GM21447 (cell line): ENCODE results near the gene LIF.
A peak's percentile ranks its signal among the peaks of the same experiment; 100 is the strongest.

Experiments
- ATAC-seq: cut with Tn5 transposase; IDR thresholded peaks from one replicate; pipeline ENCODE4 v1.9.1; 2021; ENCODE audit not compliant: unreplicated experiment

LIF gene

DNA sequence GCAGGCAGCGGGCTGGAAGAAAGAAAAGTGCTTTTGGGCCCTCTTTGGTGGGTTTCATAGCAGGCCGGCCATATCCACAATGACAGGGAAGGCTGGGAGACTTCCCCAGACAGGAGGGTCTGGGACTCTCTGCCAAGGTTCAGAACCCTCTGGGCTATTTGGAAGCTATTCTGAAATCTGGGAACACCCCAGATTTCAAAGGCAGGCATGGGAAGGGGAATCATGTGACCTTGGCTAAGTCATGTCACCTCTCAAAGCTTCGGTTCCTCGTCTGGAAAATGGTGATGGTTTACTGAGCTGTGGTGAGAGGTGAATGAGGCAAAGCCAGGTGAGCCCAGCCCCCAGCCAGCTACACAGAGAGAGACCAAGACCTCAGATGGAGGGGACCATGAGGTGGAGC lies 38.1 kb upstream of the LIF start:
- no peak for ATAC-seq

DNA sequence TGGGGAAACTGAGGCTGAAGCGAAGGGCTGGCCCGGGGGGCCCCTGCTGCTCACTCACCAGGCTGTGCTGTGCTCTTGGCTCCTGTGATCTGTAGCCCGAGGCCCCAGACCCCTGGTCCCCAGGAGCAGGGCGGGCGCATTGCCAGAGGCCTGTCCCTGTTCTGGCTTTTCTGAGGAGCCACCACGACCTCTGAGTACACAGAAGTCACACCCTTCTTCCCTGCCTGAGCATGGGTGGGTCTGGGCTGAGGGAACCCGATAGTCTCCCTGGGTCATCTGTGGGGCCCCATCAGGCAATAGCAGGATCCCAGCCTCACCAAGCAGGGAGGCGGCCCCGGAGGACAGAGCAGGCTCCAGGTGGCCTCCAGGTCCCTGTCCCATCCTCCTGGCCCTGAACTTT lies 37.6 kb upstream of the LIF start:
- no peak for ATAC-seq

DNA sequence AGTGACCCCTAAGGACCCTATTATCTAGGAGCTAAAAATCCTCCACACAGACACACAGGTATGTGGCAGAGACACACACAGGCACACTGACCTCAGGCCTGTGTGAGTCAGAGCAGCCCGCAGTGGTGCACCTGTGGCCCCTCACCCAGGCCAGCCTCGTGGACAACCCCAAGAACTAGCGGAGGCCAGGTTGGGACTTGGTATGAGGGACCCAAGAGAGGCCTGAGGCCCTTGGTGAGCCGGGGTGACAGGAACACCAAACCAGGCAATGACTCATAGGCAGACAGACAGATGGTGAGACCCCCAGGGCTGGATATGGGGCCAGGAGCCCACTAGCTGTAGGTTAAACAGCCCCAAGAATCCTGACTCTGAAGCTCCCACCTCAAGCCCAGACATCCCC lies 36.8 kb upstream of the LIF start:
- ATAC-seq = no peak

DNA sequence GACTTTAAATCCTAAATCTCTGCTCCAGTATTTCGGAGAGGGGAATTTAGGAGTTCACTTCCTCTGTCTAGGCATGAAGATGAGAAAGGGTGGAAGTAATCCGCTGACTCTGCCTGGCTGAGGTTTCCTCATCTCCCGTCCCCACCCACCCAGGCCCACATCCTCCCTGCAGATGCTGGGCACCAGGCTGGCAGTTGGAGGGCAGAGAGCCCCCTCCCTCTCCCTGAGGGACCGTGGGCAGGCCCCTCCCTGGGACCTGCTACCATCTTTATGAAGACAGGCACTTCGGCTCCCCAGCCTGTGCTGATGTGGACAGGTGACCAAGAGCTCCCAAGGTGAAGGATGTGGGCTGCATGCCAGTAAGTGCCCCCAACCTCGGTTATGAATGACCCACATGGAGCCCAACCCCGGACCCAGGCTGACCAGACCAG lies 36.1 kb upstream of the LIF start:
- no peak for ATAC-seq

DNA sequence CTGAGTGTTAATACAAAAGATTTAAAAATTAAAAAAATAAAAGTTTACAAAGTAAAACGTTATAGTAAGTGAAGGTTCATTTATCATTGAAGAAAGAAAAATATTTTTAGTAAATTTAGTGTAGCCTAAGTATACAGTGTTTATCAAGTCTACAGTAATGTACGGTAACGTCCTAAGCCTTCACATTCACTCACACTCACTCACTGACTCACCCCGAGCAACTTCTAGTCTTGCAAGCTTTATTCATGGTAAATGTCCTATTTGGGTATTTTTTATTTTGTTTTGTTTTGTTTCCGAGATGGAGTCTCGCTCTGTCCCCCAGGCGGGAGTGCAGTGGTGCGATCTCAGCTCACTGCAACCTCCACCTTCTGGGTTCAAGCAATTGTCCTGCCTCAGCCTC lies 33.9 kb upstream of the LIF start:
- no peak for ATAC-seq

DNA sequence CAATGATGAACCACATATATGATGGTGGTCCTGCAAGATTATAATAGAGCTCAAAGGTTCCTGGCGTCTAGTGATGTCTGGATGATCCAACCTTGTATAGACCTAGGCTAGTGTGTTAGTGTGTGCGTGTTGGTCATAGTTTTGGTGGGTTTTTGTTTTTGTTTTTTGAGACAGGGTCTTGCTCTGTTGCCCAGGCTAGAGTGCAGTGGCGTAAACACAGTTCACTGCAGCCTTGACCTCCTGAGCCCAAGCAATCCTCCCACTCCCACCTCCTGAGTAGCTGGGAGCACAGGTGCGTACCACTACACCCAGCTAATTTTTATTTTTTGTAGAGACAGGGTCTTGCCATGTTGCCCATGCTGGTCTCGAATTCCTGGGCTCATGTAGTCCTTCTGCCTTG lies 33.4 kb upstream of the LIF start:
- ATAC-seq = no peak

DNA sequence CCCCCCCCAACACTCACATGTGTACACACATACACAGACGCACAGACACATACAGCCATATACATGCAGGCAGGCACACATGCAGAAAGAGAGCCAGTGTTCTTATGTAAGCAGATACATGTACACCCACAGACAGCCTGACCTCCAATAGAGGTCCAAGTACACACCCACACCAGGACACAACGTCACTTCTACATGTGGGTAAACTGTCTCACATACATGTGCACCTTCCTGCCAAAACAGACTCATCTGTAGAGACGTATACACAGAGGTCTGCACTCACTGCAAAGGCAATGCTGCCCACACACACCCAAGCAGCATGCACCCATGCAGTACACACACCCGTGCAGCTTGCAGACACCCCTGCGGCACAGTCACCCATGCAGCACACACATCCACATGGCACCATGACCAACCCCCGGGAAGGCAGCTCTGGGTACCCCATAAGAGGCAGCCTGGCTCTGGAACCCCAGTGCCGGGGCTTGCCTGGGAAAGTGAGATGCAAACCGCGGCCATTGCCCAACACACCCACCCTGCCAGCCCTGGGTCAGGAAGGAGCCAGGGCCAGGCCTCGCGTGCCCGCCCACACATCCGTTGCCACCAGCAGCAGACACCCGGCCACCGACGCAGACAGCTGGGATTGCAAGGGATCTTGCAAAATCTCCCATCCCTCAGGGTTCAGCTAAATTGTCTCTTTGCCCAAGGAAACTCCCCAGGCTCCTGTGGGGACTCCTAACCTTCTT lies 32.7 kb upstream of the LIF start:
- no peak for ATAC-seq

DNA sequence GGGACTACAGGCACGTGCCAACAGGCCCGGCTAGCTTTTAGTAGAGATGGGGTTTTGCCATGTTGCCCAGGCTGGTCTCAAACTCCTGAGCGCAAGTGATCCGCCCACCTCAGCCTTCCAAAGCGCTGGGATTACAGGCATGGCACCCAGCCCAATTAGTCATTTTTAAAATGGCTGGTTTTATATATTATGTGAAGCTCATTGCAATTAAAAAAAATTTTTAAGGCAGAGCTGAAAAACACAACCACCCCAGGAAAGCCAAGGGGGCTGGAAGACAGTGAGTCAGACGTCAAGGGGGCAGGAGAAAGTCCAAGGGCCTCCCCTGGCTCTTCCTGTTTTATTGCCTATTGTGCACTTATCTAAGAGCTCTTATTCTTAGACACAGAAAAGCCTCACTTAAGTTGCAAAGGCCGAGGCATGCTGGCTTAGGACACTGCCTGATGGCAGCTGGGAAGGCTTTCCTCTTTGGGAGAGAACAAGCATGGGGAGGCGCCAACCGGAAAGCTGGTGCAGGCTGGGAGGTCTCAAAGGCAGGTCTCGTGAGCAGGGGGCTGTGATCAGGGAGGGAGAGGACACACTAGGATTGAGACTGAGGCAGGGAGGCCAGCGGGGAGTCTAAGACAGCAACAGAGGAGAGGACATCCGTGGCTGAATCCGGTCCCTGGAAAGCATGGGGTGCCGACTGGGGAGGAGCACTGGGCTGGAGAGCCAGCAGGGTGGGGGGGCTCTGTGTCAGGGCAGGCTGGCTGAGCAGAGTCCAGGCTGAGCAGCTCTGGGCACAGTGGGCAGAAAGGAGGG lies 31.2 kb upstream of the LIF start:
- ATAC-seq = no peak

DNA sequence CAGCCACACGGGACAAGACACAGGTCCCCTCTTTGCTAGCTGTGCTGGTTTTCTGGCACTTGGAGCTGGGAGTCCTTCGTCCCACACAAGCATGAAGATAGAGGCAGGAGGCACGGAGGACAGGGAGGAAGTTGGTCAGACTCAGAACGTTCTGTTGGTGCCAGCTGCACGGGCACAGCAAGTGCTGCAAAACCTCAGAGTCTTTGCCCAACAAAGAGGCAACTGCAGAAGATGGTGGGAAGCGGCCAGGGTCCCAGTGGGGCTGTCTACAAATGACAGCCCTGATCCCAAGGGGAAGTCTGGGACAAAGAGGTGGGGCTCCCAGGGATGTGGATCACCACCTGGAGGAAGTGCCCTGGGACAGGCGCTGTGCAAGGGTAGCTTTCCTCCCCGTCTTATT lies 29.5 kb upstream of the LIF start:
- ATAC-seq = no peak

DNA sequence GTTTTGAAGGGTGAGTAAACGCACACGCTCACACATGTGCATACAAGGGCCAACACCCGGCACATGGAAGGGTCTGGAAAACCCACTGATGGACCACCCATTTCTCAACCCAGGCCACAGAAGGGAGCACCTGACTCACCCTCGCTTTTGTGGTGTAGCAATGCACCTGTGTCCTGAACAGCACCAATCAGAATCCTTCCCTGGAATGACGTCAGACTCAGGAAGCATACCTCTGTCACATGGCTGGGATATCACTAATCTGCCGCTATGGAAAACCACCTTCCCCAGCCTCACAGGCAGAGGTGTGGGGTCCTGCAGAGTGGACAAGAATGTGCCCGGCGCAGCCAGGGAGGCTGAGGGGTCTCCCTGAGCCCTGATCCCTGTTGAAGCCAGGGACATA lies 29.1 kb upstream of the LIF start:
- no peak for ATAC-seq

DNA sequence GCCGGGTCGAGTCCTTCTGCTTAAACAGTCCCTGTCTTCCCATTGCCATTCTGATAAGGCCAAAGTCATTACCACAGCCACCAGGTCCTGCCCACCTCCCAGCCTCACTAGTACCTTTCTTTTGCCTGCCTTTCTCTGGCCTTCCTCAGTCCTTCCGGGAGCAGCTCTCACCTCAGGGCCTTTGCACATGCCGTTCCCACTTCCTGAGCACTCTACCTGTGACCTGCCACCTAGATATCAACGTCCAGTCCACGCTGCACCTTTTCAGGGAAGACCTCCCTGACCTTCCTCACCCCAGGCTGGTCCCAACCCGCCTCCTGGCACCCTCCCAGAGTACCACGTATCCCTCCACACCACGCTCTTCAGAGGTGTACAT lies 27.9 kb upstream of the LIF start:
- no peak for ATAC-seq

DNA sequence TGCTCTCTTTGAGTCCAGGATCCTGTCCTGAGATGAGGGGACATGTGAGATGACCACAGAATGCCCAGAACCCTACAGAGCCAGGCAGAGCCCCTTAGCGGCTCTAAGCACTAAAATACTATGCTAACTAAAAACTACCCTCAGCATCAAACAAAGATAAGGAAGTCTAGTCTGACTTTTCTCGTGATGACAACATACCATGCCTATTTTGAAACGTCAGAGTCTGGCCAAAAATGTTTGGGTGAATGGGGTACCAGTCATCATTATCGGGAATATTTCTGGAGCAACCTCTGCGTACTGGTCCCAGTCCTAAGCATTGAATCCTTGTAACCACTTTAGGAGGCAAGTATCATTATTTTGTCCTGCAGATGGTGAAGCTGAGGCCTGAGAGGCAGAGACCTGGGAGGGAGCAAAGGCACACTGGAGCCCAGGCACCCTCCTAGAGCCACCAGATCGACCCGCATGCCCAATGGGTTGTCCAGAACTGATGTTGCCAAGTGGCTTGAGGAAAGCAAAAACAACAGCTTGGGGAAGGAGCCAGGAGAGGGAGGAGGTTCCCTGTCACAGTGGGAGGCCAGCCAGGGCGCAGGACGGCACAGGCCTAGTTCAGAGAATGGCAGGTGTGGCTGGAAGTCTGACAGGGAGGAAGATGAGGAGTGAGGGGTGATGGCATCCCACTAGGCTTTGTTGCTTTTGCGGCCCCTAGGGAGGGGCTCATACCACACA lies 27.3 kb upstream of the LIF start:
- no peak for ATAC-seq

DNA sequence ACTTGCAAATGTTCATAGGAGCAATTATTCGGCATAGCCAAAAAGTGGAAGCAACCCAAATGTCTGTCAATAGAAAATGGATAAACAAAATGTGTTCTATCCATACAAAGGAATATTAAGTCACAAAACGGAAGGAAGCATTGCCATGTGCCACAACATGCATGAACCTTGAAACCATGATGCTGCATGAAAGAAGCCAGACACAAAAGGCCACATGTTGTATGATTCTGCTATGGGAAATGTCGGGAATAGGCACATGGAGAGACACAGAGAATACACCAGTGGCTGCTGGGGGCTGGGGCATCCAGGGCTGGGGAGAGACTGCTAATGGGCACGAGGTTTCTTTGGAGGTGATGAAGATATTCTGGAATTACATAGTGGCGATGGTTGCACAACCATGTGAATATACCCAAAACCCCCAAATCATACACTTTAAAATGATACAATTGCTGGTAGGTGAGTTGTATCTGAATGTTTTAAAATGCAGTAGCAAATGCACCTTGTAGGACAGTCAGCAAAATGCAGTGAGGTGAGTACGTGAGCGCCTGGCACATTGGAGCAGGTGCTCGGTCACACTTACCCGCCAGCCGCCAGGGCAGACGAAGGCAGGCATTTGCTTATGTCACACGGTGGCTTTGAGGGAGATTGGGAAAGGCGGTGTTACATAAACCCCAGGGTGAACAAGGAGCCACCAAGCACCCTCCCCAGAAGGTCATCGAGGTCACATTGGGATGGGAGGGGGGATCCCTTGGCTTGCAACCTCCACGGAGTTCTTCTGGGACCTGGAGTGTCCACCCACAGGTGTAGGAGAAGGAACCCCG lies 26.4 kb upstream of the LIF start:
- ATAC-seq = no peak

DNA sequence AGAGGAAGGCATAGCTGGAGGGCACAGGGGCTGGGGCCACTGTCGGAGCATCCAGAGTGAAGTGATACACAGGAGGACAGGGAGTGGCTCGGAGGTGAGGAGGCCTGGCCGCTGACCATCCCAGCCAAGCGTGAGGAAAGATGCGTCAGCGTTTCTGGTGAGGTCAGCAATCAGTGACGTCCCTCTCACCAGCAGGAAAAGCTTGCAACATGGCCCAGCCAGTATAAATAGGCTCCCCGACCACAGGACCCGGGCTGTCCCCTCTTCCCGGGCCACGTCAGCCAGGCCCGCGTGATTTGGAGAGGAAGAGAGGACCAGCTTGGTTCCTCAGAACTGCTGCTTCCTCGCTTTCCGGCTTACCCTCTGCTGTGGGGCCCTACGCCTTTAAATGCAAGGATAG lies 24.3 kb upstream of the LIF start:
- ATAC-seq = no peak

DNA sequence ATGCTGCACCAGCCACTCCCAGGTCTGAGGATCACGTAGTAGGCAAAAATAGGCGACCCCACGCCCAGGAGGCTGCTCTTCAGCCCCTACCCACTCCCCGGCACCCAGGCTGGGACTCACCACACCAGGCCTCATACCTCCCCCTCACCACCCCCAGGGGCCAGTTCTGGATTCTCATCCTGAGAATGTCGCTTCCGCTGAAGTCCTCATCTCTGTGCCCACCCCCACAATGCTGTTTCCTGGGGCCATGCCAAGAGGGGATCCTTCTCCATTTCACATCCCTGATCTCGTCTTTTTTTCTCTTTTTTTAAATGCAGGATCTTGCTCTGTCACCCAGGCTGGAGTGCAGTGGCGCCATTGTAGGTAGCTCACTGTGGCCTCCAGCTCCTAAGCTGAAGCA lies 21.8 kb upstream of the LIF start:
- no peak for ATAC-seq

DNA sequence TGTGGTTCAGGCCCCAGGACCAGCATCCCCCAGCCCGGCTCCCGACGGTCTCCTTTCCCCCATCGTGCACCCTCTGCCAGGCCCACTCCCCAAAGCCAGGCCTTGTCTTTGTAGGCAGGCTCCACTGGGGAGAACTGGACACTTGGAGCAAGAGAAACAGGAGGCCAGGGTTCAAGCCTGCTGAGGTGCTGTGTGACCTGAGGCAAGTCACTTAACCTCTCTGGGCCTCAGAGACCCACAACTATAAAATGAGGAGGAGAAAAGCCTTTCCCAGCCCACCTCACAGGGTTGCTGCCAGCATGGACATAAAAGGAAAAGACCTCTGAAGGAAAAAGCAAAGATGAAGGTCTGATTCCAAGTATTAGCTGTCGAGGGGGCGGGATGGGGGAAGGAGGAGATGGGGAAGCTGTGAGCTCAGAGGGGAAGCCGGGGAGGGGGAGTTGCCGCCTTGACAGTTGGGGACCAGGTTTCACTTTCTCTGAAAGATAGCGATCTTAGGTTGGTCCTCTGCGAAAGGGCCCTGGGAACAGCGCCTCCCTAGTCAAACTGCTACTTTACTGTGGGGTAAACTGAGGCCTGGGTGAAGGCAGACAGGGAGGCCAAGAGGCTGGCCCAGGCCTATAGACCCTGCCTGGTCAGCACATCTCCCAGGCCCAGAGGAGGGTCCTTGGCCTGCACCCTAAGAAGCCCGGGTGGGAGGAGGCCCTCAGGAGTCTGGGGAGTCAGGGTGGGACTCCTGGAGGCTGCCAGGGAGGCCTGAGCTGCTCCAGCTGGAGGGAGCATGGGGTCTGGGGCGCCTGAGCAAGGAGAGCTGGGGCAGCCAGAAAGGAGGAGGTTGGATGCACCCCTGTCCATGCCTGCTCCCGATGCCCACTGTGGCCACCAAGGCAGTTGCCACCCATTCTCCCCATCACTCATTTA lies 21.1 kb upstream of the LIF start:
- ATAC-seq = no peak

DNA sequence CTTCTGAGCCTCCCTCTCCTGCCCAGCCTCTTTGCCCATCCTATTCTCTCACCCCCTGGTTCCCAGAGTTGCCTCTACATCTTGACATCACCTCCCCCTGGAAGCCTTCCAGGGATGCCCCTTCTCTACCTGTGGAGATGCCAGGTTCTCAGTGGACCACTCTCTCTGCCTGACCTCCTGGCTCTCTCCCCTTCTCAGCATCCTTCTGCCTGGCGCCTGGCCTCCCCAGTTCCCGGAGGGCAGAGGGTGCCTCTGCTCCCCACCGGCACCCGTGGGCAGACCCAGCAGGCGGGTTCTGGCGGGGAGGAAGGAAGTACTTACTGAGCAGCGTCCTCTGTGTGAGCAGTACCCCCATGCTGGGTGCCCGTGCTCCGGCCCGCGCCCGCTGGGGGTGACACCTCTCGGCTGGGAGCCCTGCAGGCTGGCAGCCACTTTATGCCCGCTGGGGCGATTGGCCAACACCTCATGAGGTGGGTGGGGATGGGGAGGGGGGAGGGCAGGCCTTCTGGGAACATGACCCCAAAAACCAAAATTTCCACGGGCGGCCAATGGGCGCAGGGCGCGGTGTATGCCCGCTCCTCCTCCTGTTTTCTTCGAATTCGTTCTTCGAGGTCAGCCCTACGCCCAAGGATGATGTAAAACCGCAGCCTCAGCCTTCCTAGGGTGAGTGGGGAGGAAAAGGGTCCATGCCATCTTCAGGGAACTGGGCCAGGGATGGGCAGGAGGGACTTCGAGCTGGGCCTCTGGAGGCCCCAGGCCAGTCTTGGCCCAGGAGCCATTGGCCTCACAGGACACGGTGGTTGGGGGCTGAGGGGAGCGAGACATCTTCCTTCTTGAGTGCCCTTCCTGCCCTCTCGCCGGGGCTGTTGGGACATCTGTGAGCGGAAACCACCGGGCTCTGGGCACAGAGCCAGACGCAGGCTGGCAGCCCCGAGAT lies 20.2 kb upstream of the LIF start, which contains the start of gene OSM:
OSM (minus strand) TSS at position 407 of the 937 bp plus-strand sequence; CDS start at position 355, 52 bp downstream.
- no peak for ATAC-seq

DNA sequence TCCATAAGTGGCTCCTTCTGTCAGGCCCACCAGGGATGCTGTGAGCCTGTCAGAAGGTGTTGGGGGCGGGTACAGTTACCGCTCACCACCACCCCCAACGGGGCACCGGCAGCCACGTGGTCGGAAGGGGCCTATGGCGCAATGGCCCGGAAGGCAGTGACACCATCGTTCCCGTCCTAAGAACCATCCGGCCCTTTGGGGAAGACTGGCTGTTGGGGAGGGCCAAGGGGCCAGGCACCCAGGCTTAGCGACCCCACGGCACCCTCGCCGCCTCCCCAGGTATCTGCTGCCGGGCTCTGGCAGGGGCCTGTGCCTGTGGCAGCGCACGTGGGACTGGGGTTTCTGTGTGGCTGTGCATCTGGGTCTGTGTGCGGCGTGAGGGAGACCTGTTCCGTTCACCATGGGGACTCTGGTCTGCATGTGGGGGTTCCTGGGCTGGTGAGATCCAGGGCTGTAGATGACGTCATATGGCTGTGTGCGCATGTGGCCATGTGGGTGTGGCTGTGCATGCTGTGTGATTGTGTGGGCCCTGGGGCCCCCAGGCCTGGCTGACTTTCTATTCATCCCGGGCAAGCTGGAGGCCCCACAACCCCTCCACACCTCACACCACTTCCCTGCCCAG lies 19.4 kb upstream of the LIF start:
- peak; percentile 70 for ATAC-seq
